Keratinocyte (primary cell): ENCODE measurements around the gene TTF1.

Experiments
- EZH2 ChIP-seq: IDR thresholded peaks from one replicate; pipeline ENCODE4 v1.6.1; 2012; ENCODE audit warnings: inconsistent platforms, mild to moderate bottlenecking, low read length, moderate library complexity
- TF ChIP-seq, protein P1 (sequence below), 3 experiments: IDR thresholded peaks in 1 of 3; conservative IDR thresholded peaks in 1 of 3; optimal IDR thresholded peaks in 1 of 3; 2 replicates in 2 of 3; 3 replicates in 1 of 3; pipeline versions ENCODE3 to v1.5.1; 2011; ENCODE audit warnings: low read length in 3 of 3, mild to moderate bottlenecking in 3 of 3, moderate library complexity in 2 of 3, control low read depth in 1 of 3, inconsistent platforms in 1 of 3; ENCODE audit not compliant: insufficient read depth in 2 of 3; ENCODE audit errors: extremely low read depth in 1 of 3

DNA sequence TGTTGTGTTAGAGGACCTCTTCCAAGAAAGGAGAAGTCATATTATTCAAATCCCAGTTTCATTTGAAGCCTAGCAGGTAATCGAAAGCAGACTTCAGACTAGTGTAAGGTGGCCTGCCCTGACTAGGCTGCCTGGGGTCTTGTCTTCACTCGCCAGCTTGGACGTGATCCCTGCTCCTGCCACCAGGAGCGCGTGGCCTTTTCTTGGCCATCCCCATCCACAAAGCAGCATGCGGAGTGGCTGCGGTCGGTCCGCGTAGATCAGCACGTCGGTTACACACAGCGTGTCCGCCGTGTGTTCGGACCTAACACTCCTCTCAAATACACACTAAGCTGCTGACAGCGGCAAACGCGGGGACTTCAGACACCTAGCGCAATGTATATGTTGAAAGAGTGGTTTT lies 40.7 kb upstream of the TTF1 start:
- TF ChIP-seq, protein P1, sequence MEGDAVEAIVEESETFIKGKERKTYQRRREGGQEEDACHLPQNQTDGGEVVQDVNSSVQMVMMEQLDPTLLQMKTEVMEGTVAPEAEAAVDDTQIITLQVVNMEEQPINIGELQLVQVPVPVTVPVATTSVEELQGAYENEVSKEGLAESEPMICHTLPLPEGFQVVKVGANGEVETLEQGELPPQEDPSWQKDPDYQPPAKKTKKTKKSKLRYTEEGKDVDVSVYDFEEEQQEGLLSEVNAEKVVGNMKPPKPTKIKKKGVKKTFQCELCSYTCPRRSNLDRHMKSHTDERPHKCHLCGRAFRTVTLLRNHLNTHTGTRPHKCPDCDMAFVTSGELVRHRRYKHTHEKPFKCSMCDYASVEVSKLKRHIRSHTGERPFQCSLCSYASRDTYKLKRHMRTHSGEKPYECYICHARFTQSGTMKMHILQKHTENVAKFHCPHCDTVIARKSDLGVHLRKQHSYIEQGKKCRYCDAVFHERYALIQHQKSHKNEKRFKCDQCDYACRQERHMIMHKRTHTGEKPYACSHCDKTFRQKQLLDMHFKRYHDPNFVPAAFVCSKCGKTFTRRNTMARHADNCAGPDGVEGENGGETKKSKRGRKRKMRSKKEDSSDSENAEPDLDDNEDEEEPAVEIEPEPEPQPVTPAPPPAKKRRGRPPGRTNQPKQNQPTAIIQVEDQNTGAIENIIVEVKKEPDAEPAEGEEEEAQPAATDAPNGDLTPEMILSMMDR (optimal IDR thresholded peaks at IDR 0.05 in 1 of 3, IDR thresholded peaks at IDR 0.05 in 1 of 3, conservative IDR thresholded peaks at IDR 0.05 in 1 of 3; ENCODE audit: extremely low read depth in 1 of 3, insufficient read depth in 2 of 3, low read length in 3 of 3) = peak in 1 of 3 experiments; percentile 16
- no peak for TF ChIP-seq EZH2
